Effector memory CD4-positive, alpha-beta T cell (primary cell): ENCODE results near the gene TMEM208.

Source experiments
- DNase-seq, 3 donors: peaks; one replicate each; pipeline ENCODE4 v3.0.0-alpha.2; 2020
- H3K27ac ChIP-seq: 2 replicates; pipeline ENCODE4 v1.7.0; 2013; ENCODE audit warnings: mild to moderate bottlenecking, low read length, moderate library complexity; ENCODE audit not compliant: insufficient read depth, poor library complexity, severe bottlenecking
- H3K27me3 ChIP-seq: replicated peaks from 2 replicates; pipeline ENCODE4 v1.7.0; 2013; ENCODE audit warnings: mild to moderate bottlenecking, low read length; ENCODE audit not compliant: insufficient read depth, control insufficient read depth, poor library complexity, severe bottlenecking
- H3K36me3 ChIP-seq: 2 replicates; pipeline ENCODE4 v1.7.0; 2013; ENCODE audit warnings: mild to moderate bottlenecking, low read length, moderate library complexity; ENCODE audit not compliant: control insufficient read depth, insufficient read depth
- H3K4me1 ChIP-seq: 2 replicates; pipeline ENCODE4 v1.7.0; 2013; ENCODE audit warnings: low read length, mild to moderate bottlenecking; ENCODE audit not compliant: control insufficient read depth, insufficient read depth, poor library complexity, severe bottlenecking
- H3K4me3 ChIP-seq: 2 replicates; pipeline ENCODE4 v1.7.0; 2013; ENCODE audit warnings: low read length, low read depth, mild to moderate bottlenecking; ENCODE audit not compliant: insufficient read depth, poor library complexity, severe bottlenecking
- H3K9me3 ChIP-seq: 2 replicates; pipeline ENCODE4 v1.7.0; 2013; ENCODE audit warnings: mild to moderate bottlenecking, low read length, moderate library complexity; ENCODE audit not compliant: control insufficient read depth

The TMEM208 gene

DNA sequence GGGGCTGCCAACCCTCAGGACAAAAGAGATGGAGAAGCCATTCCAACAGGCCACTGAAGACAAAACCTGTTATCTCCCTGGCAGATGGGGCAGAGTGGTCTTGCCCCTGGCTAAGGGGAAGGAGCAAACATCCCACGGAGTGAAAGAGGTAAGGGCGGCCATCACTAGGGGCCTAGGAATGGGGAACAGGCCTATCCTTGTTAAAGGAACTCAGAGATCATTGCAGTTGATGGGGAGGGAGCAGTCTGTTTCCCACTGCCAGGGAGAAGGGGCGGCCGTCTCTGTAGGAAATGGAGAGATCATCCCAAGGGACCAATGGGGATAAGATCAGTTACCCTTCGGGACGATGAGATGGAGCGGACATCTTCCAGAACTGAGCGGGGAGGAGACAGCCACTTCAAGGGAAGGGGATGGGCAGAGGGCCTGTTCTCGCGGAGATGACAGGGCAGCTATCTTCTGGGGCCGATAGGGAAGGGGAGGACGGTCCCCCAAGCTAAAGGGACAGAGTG is 581 bp upstream of the TMEM208 start:
- peak overlapping the region; percentile 87 for H3K27ac ChIP-seq

DNA sequence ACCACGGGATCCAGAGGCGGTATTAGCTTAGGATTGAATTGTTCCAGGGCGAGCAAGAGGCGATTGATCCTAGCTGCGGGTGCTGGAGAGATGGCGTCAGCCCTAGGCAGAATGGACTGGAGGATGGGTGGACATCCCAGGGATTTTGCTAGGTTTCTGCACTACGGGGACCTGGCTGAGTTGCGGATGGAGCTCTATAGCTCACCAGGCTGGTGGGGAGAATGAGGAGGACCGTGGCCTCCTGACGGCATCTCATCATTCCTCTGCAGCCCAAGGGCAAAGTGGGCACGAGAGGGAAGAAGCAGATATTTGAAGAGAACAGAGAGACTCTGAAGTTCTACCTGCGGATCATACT is 614 bp downstream of the TMEM208 start:
- peaks cover 36% of the 10 kb centered on the region for H3K36me3 ChIP-seq
- no peaks in the 10 kb centered on the region for H3K9me3 ChIP-seq
- H3K27me3 ChIP-seq, result no peaks in the 10 kb centered on the region
- peak overlapping the region; percentile 87 for H3K27ac ChIP-seq
- peak overlapping the region; percentile 97 for H3K4me3 ChIP-seq
- DNase-seq, result no peak
- H3K4me1 ChIP-seq, result peaks cover 21% of the 10 kb centered on the region

More for the DNA sequence above, 581 bp upstream of the TMEM208 start:
- H3K4me3 ChIP-seq, result peak overlapping the region; percentile 97
- H3K36me3 ChIP-seq, result peaks cover 32% of the 10 kb centered on the region
- H3K27me3 ChIP-seq, result no peaks in the 10 kb centered on the region
- peaks cover 21% of the 10 kb centered on the region for H3K4me1 ChIP-seq
- no peak for DNase-seq
- no peaks in the 10 kb centered on the region for H3K9me3 ChIP-seq

DNA sequence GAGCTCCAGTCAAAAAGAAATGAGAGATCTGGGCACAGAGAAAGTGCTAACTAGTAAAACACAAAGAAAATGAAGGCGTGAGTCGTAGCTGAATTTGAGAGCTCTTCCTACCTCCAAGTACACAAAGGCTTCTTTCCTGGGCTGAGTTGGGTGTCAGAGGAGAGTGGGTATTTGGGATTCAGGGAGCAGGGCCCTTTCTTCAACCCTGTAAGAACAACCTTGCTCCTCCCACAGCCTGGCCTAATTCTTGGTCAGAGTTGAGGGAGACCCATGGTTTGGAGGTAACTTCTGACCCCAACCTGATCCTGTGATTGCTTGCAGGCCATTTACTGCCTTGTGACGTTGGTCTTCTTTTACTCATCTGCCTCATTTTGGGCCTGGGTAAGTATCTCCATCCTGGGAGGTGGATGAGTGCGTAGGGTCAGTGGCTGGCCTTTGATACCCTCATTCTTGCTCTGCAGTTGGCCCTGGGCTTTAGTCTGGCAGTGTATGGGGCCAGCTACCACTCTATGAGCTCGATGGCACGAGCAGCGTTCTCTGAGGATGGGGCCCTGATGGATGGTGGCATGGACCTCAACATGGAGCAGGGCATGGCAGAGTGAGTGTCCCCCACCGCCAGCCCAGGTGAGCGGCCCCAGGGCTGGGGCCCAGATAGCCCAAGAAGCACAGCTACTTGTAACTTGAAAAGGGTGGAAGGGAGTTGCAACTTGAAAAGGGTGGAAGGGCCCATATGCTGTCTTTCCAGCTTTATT is 1.3 kb downstream of the TMEM208 start:
- H3K27ac ChIP-seq, result peak overlapping the region; percentile 87
- no peaks in the 10 kb centered on the region for H3K27me3 ChIP-seq
- H3K36me3 ChIP-seq, result peaks cover 36% of the 10 kb centered on the region
- no peaks in the 10 kb centered on the region for H3K9me3 ChIP-seq
- DNase-seq, result no peak
- peaks cover 21% of the 10 kb centered on the region for H3K4me1 ChIP-seq
- peak overlapping the region; percentile 97 for H3K4me3 ChIP-seq

DNA sequence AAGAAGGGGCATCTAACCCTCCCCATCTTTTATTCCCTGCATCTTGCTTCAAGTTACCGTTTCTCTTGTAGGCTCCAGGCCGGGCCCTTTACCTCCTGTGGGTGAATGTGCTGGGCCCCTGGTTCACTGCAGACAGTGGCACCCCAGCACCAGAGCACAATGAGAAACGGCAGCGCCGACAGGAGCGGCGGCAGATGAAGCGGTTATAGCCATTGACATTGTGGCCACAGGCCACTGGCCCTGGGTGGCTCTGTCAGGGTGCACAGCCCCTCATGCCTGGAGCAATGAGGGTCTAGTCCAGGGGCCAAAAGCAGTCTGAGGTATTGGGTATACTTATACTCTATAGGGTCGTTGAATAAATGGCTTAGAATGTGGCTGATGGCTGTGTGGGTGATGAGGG is 2.0 kb downstream of the TMEM208 start:
- Histone ChIP-seq H3K9me3 (no peaks in the 10 kb centered on the region), H3K27ac (no peak overlapping the region), H3K4me1 (peaks cover 15% of the 10 kb centered on the region), H3K4me3 (no peak overlapping the region), H3K27me3 (no peaks in the 10 kb centered on the region), H3K36me3 (peaks cover 37% of the 10 kb centered on the region)
- DNase-seq, result no peak

DNA sequence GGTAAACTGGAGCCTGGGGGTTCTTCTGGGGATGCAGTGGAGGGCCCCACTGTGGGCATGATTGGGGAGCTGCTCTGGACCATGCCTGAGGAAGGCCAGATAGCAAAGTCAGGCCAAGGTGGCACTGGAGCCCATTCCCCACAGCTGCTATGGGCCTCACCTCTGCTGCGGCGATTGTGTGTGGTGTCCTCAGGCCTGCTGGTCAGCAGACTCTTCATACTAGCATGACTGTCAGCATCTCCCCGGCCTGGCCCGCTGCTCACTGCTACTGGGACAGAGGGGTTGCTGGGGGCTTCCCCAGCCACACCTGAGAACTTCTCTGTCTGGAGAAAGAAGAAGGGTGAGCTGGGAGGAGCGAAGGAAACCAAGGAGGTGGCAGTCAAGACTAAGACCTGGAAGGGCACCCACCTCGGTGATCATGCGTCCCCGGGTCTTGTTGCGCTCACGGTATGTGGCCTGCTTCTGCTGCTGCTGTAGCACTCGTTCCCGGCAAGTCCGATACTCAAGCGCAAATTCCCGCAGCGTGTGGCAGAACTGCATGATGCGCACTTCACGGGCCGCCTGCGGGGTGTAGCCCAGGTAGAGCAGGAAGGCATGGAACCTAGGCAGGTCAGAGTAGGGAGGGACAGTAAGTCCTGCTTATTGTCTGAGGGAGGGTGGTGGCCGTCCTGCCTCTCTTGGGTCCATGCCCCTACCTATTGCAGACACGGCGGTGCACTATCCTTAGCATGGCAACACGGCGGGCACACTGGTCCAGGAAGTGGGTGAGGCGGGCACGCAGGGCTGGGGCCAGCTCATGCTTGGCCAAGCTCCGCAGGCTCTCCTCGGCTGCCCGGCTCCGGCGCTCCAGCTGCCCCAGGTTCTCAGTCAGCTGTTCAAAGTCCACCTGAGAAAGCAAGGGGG is 3.2 kb downstream of the TMEM208 start:
- Histone ChIP-seq H3K4me3 (no peak overlapping the region), H3K36me3 (peaks cover 46% of the 10 kb centered on the region), H3K27ac (no peak overlapping the region), H3K9me3 (no peaks in the 10 kb centered on the region), H3K4me1 (peaks cover 9% of the 10 kb centered on the region), H3K27me3 (no peaks in the 10 kb centered on the region)
- DNase-seq, result no peak

DNA sequence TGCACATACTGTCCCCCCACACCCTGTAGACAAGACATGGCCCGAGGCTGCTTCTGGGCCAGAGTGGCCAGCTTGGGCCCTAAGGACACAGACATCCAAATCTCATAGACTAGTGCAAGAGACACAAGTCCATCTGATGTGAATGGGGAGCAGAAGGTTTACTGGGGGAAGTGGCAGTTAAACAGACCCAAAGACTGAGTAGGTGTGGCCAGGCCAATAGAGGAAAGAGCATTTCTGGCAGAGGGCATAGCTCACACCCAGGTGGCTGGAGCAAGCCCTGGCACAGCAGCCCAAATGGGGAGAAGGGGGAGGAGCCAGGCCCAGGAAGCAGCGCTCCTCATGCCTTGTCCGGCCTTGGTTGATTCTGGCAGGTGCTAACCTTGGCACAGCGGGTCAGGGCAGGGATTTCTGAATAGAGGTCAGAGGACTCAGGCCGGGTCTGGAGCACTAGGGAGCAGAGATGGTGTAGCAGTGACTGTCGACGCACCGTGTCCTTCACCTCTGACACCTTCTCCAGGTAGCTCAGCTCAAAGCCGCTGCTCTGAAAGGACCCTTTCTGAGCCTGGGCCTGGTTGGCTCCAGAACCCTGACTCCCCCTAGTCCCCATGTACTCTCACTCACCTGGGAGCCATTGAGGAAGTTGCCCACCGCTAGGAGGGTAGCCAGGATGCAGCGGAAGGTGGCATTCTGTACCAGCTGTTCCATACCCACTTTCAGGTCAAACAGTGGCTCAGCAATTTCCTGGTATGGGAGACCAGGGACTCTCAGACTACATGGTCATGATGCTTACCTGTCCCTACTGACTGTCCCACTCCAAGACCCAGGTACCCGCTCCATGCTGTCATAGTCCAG is 4.1 kb downstream of the TMEM208 start:
- peaks cover 46% of the 10 kb centered on the region for H3K36me3 ChIP-seq
- no peaks in the 10 kb centered on the region for H3K9me3 ChIP-seq
- no peak for DNase-seq
- H3K27me3 ChIP-seq, result no peaks in the 10 kb centered on the region
- no peak overlapping the region for H3K27ac ChIP-seq
- H3K4me1 ChIP-seq, result peaks cover 15% of the 10 kb centered on the region
- no peak overlapping the region for H3K4me3 ChIP-seq

DNA sequence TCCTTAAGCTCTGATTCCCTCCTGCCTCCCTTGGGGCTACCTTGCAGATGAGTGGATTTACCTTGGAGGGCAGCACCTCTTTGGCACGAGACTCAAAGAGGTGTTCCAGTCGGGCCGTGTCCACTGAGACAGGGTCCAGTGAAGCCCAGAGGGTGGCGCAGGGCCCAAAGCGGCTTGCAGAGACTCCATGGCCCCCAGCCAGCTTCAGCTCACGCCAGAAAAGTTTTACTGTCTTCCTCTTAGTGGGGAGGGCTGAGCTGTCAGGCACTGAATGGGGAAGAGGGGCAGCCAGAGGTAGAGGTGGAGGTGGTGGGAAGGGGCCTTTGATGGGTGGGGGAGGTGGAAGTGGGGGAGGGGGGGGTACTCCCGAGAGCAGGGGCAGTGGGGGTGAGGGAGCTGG is 6.7 kb downstream of the TMEM208 start:
- H3K27ac ChIP-seq, result no peak overlapping the region

DNA sequence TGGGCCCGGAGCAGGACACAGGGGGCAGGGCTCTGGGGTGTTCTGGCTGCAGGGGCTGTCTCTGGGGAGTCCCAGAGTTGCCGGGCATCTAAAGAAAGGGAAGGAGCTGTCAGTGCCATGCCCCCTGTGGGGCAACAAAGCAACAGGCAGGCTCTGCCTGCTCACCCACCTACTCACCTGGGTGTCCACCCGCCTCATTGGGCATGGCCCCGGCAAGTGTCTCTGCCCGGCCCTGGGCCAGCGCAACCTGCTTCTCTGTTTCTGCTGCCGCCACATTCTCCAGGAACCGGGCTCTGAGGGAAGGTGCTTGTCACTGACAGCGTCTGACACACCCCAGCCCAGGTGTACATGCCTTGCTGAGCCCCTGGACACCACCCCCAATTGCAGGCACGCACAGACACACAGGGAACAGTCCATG is 7.3 kb downstream of the TMEM208 start:
- no peak overlapping the region for H3K4me3 ChIP-seq
- peaks cover 7% of the 10 kb centered on the region for H3K4me1 ChIP-seq
- no peak overlapping the region for H3K27ac ChIP-seq
- peaks cover 52% of the 10 kb centered on the region for H3K36me3 ChIP-seq
- no peaks in the 10 kb centered on the region for H3K27me3 ChIP-seq
- DNase-seq, result no peak
- no peaks in the 10 kb centered on the region for H3K9me3 ChIP-seq

More for the DNA sequence above, 6.7 kb downstream of the TMEM208 start:
- Histone ChIP-seq H3K36me3 (peaks cover 55% of the 10 kb centered on the region), H3K4me3 (no peak overlapping the region), H3K4me1 (peaks cover 7% of the 10 kb centered on the region), H3K27me3 (no peaks in the 10 kb centered on the region), H3K9me3 (no peaks in the 10 kb centered on the region)
- DNase-seq, result no peak

DNA sequence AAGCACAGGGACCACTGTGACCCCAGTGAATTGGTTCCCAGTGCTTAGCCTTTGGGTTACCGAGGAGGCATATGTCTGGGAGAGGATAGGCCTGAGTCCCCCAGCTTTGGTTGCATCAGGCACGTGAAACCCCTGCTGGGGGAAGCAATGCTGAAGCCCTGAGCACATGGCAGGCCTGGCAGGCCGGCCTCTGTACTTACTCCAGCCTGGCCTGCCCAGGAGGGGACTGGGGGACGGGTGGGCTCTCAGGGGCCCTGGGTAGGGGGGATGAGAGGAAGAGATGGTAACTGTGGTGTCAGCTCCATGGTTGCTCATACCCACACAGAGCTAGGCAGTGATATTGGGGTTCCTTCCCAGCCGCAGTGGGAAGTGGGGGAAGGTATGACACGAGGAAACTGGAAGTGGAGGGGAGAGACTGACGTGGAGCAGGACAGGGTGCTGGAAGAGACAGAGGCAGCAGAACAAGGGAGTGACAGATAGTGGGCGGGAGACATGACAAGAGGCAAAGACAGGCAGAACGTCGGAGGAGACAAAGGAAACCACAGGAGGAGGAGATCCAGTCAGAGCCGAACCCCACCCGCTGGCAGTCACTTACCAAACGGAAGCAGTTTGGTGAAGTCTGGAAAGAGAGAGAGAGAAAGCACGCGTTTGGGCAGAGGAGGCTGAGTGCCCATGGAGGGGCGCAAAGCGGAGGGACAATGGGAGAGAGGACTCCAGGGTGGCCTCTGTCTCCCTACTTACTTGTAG is 9.1 kb downstream of the TMEM208 start:
- no peaks in the 10 kb centered on the region for H3K9me3 ChIP-seq
- peak overlapping the region; percentile 71 for H3K27ac ChIP-seq
- no peaks in the 10 kb centered on the region for H3K27me3 ChIP-seq
- H3K4me1 ChIP-seq, result peaks cover 7% of the 10 kb centered on the region
- H3K4me3 ChIP-seq, result no peak overlapping the region
- DNase-seq, result peak; percentile 57 to 68 (median 62)
- peaks cover 40% of the 10 kb centered on the region for H3K36me3 ChIP-seq
